COLO668 (cell line): ENCODE results near the gene HSP90AB1.

Experiments used
- DNase-seq: peaks from one replicate; lab custom pipeline; 2025; ENCODE audit not compliant: unreplicated experiment; lab: John Stamatoyannopoulos, UW

HSP90AB1 gene

DNA sequence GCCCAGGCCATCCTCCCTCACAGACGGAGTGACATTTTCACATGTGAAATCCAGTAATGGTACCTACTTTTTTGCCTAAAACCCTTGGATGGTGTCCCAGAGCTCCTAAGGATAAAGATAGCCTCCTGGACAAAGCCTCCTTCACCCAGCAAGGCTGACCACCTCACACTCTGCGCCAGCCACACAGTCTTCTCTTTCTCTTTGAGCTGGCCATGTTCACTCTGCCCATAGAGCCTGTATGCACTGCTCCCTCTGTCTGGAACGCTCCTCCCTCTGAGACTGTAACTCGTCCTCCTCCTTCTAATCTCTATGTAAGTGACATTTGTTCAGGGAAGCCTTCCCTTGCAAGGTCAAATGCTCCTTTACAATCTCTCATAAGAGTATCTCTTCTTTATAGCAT lies 38.0 kb downstream of the HSP90AB1 start:
- DNase-seq, result no peak

DNA sequence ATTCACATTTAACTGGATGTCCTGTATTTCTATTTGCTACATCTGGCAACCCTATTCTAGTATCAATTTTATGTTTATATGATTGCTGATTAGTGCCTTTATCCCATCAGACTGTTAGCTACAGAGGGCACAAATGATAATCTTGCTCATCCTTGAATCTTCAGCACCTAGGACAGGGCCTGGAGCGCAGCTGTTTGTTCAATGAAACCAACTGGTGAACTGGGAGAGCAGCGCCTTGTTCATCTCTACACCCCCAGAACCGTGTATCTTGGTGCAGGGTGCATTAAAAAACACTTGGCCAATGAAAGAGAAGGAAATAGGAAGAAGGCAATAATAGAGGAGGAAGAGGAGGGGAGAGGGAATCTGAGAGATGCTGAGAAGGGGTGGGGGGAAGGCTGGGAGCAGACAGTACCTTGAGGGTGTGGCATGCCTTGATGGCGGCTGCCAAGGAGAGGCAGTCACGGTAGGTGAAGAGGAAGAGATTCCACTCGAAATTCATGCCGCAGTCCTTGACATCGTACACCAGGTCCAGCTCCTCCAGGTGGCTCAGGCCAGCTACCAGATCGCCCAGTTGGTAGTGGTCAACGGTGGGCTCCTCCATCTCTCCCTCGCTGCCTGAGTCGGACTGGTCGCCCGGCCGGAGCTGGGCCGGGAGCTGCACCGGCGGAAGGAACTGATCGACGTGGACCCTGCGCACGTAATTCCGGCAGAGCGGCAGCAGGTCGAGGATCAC lies 38.8 kb downstream of the HSP90AB1 start:
- no peak for DNase-seq

DNA sequence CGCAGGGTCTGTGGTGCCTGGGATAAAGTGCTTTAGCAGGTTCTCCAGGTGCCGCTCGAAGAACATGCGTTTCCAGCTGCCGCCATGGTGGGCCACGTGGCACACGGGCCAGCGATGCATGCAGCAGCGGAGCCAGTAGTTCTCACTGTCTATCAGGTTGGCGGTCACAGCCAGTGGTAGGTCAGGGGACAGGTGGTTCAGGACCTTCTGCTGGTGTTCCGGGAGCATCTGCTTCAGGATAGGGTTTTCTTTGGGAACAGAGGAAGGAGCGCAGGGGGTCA lies 39.3 kb downstream of the HSP90AB1 start:
- DNase-seq, result no peak

DNA sequence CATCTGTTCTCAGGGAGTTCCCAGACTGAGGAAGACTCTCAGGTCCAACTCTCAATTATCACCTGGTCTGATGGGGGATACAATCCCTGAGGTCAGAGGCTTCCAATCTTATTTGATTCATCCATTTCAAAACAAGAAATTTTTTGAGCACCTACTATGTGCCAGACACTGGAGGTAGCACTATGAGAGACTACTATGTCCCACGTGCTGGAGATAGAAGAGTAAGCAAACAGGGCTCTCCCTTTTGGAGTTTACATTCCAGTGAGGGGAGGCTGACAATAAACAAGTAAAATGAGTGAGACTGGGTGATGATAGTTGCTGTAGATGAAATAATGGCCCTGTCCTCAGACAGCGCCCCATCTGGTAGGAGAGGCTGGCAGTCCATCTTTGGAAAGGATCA lies 39.8 kb downstream of the HSP90AB1 start:
- no peak for DNase-seq

DNA sequence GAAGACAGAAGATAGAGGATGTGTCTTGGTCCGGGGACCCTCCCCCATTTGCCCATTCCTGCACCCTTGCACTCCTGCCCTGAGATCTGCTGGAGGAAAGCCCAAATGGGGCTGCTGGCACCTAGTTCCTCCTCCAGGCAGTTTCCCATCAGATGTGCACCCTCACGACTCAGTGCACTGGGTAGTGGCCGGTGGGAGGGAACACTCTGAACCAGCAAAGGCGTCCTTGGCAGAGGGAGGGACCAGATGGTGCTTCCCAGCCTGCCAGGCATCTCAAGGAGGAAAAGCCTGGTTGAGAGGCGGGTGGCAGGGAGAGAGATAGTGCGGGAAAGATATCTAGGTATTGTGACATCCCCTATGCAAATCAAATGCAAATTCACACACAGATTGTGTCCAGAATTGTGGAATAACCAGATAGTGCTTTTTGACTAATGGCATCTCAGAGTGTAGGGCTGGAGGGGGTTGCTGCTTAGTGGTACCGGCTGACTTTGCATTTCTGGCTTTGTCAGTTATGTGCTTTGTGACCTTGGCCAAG lies 42.9 kb downstream of the HSP90AB1 start:
- no peak for DNase-seq

DNA sequence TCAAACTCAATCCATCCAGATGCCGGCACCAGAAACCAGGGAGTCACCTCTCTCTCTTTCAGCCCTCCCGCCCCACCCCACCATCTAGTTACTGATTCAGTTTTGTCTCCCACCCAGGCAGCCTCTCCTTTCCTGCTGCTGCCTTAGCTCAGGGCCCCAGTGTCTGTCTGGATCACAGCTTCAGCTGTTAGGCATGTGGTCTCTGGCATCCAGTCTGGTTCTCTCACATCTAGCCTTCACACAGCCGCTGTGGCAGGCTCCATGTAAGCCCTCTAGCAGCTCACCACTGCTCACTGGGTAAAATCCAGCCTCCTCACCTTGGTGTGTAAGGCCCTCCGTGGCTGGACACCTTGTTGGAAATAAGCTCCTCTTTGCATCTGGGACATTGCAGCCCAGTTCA lies 44.9 kb downstream of the HSP90AB1 start:
- DNase-seq, result no peak

DNA sequence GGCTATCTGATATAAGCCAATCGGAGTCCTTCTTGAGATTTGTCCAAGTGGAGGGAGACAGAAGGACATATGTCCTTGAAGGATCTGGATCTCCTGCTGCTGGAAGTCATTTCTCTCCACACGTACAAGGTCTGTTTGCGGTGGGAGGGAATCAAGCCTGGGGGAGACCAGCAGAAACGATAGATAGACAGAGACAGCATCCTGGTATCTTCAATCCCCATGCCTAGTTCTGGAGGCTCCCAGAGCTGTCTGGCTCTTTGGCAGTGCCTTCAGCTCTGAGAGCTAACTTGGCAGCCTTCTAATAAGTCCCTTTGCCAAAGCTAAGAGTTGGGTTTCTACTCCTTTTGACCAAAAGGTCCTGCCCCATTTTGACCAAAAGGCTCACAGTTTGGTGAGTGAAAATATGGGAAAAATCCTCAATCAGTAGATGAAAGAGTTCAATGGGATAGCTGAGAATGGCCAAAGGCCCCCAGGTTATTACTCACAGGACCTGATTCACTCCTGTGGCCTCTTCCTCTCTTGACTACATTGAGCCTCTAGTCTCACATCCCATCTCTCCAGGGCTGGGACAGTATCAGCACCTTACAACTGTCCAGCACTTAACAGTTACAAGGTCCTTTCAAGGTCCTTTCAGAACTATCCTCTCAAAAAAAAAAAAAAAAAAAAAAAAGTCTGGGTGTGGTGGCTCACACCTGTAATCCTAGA lies 45.9 kb downstream of the HSP90AB1 start:
- no peak for DNase-seq

DNA sequence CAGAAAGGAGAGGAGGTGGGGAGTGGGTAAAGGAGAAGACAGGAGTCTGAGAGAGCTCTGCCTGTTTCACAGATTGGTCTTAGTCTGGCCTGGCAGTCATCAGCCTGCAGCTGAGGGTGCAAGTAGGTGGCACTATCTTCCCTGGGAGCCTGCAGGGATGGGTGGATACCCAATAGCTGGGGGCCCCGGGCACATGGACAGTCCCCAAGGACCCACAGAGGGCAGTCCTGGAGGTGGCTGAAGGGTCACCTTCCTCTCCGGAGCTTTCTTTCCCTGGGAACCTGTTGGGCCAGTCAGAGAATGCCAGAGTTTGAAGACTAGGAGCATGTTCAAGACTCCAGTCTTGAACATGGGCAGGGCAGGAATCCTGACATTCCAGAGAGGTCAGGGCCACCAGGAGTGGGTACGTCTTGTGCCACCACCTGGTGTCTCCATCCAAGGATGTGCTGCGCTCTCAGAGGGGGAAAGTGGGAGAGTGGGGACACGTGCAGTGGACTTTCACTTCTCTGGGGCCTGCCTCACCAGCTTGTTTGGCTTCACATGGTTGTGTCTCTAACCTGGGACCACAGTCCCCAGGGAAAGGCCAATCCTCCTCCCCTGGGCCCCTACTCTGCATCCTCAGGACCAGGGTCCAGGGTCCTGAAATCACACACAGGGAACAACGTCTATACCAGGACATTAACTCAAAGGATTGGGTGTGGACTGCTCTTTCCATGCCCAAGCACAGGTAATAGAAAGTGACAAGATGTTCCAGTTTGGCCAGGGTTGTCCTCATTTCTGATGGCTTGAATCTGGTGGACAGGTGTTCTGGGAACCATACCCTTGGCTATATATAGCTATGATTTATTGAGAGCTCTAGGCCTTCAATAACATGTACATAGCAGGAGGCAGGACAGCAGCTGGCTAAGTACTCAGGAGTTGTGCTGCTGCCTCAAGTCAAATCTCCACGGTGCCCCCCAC lies 48.2 kb downstream of the HSP90AB1 start:
- DNase-seq, result no peak

DNA sequence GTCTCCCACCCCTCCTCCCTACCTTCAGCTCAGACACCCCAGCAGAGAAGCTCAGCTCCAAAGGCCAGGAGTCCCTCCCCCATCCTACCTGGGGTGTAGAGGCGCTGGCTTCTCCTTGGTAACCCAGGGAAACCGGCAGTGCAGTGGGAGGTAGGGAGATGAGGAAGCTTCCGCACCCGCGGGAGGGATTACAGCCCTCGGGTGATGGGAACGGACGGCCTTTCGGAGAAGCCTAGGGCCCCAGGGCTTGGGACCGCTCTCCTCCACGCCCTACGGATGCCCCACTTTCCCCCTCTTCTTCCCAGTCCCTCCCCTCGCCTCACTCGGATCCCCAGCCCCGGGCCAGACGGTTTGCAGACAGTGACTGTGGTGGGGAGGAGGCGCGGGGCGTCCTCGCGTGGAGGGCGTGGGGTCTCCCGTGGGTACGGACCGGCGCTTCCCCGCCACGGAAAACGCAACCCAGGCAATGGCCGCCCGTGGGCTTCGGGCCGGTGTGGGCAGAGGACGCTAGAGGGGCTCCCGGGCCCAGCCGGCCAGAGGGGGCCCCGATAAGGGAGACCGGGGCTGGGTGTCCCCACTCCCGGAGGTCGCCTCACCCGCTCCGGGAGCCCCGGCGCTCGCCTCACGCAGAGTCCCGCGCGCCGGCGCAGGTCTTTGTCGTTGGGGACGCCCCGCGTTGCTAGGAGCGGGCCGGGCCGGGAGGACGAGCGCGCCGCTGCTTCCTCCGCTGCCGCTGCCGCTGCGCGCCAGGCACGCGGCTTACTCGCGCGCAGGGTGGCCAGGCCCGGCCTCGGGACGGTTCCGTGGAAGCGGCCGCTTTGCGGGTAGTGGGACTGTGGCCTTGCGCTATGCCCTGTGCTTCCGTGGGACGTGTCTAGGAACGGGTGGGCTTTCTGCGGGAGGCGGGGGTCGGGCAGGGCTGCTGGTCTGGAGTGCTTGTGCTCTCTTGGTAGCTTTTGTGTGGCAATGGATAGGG lies 50.5 kb downstream of the HSP90AB1 start:
- peak; percentile 49 for DNase-seq

DNA sequence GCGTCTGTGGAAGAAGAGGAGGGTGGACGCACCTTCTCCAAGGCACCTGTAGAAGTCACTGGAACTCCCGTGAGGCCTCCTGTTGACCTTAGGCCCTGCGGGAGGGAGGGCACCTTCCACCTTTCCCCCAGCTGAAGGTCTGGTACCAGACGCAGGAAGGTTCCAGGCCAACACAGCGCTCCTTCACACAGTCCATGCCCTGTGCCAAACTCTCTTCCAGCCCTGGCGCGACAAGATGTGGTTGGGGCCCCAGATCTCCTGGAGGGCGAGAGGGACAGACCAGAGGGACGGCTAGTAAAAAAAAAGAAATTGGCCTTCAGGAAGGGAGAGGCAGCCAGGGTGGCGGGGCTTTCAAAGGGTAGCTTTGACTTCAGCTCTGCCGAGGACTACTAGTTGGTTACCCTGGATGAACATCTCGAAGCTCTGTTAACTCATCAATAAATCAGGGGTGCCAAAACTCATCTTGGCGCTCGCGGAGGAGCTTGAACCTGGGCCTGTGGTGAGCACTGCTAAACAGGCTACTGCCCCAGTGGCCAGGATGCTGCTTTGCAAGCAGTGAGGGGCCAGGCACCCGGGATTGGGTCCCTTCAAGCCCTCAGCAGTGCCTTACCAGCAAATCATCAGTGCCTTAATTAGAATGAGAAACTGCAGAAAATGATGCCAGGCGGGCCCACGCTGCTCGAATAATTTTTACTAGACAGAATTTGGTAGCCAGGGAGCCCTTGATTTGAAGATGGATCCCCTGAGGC lies 51.3 kb downstream of the HSP90AB1 start:
- DNase-seq, result no peak

DNA sequence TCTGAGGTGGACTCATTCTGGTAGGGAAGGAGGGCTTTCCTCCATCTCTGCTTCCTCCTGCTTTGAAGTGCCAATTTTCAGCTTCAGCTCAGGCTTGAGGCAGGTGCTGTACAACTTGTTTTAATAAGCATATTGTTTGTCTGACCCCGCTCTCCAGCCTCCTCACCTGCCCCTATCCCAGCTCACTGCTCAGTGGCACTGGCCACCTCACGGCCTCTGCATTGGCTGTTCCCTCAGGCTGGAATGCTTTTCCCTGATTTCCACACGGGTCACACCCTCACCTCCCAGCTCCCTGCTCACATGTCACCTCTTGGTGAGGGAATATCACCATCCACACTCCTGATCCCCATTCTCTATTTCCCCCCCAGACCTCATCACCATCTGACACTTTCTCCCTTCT lies 52.0 kb downstream of the HSP90AB1 start:
- no peak for DNase-seq

DNA sequence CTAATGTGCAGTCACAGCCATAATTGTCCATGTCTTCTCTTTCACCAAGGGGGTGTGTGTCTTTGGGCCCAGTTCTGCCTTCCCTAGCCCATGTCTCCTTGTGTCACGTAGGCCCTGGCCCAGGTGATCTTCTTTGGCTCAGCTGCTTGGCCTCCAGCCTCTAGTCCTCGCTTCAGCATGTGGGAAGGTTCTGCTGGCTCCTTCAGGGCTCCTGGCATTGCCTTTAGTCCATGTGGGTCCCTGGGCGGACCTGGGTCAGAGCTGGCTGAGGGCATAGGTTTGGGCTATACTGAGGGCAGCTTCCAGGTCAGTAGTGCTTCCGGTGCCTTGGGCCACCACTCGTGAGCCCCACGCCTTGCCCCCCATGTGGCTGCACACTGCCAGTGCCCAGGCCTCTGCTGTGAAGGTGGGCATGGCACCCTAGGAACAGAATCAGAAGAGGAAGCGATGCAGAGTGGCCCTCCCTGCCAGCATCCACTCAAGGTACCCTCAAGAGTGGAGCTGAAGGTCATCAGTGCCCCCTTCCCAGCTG lies 53.5 kb downstream of the HSP90AB1 start:
- DNase-seq, result no peak

DNA sequence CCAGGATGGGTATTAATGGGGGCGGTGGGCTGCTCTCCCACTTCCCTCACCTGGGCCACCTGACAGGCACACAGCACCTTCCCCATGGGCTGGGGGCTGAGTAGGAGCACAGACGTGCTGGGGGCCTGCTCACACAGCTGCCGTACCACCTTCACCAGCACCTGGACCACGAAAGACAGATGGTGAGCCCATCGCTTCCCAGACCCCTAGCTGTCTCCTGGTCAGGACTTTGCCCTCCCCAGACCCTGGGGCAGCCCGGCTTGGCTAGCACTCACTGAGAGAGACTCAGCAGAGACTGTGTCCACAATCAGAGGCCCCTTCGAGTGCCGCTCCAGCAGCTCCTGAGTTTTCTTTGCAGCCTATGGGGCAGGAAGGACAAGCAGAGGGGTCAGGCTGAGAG lies 54.2 kb downstream of the HSP90AB1 start:
- DNase-seq, result no peak

DNA sequence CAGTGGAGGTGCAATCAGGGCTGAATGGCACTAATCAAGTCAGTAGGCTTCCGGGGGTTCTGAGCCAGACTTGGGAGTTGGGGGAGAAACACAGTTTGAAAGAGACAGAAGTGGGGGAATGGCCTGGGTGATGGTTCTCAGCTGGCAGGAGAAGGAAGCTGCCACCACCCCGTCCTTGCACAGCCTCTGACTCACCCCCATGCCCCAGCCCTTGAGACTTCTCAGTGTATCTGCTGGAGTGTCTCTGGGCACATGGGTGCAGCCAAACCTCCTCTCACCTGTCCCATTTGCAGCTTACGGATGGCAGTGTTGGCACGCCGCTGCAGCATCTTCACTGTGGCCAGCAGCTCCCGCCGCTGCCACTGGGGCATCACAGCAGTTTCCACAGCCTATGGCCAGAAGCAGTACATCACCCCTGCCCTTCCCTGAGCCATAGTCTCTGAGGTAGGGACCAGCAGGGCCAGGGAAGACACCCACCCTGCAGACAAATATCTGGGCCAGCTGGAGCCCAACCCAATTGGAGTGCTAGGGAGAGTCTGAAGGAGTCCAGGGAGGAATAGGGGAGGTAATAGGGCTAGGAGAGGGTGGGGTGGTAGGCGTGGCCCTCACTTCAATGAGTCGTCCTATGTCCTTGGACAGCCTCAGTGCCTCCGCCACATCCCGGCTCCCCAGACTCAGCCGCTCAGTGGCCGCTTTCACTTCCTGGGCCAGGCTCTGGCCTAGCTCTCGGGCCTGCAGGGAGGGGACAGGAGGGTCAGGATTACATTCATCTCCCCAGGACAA lies 55.1 kb downstream of the HSP90AB1 start:
- DNase-seq, result no peak

DNA sequence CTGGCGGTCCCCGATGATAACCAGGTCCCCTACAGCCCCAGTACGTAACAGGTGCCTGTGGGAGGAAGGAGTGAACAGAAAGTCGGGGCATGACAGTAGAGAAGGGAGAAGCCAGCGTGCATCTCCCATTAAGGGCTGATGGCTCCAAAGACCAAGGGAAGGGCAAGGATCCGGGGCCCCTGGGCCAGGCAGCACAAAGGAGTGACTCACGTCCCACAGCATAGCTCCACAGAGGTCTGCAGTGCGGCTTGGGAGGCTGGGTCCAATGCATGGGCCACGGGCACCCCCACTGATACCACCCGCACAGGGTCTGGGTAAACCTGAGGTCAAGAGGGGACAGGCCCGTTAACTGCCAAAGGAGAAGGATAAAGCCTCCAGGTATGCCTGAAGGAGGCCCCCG lies 56.0 kb downstream of the HSP90AB1 start:
- DNase-seq, result no peak
